HEK293 (cell line): ENCODE measurements around the gene GRK3.

ENCODE experiments used
- SCRT1 ChIP-seq: fragments of 450-650 bp; formaldehyde crosslinking; IDR thresholded peaks from 2 replicates; pipeline ENCODE4 v1.5.1; 2016; ENCODE audit warnings: missing biosample characterization, missing genetic modification characterization, borderline replicate concordance
- TCF7L2 ChIP-seq: IDR thresholded peaks from 2 replicates; pipeline ENCODE4 v1.6.1; 2011; ENCODE audit warnings: low read depth, mild to moderate bottlenecking, inconsistent platforms, low read length, moderate library complexity, borderline replicate concordance
- TF ChIP-seq, protein P1 (sequence below): IDR thresholded peaks from 2 replicates; pipeline ENCODE4 v1.6.1; 2011; ENCODE audit warnings: mild to moderate bottlenecking, low read depth, low read length, borderline replicate concordance
- TF ChIP-seq, protein P2 (sequence below): fragments of 450-650 bp; formaldehyde crosslinking; IDR thresholded peaks from 2 replicates; pipeline ENCODE4 v1.5.1; 2016; ENCODE audit warnings: missing biosample characterization, missing genetic modification characterization

DNA sequence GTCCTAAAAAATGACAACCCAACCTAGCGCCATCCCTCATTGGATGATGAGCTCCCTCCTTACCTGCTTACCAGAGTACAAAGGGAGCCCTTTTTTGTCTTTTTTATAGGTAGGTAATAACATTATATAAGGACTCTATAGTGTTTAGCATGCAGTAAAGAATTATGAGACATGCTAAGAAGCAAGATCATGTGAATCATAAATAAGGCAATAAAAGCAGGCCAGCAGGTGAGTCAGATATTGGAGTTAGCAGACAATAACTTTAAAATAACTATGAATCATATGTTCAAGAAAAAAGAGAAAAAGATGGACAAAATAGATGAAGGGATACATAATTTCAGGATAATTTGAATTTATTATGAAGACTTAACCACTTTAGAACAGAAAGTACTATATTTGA is 81.5 kb downstream of the GRK3 start:
- TF ChIP-seq SCRT1 (tag by site-specific recombination): no peak
- TF ChIP-seq, protein P1, sequence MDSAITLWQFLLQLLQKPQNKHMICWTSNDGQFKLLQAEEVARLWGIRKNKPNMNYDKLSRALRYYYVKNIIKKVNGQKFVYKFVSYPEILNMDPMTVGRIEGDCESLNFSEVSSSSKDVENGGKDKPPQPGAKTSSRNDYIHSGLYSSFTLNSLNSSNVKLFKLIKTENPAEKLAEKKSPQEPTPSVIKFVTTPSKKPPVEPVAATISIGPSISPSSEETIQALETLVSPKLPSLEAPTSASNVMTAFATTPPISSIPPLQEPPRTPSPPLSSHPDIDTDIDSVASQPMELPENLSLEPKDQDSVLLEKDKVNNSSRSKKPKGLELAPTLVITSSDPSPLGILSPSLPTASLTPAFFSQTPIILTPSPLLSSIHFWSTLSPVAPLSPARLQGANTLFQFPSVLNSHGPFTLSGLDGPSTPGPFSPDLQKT: no peak
- TF ChIP-seq, protein P2, sequence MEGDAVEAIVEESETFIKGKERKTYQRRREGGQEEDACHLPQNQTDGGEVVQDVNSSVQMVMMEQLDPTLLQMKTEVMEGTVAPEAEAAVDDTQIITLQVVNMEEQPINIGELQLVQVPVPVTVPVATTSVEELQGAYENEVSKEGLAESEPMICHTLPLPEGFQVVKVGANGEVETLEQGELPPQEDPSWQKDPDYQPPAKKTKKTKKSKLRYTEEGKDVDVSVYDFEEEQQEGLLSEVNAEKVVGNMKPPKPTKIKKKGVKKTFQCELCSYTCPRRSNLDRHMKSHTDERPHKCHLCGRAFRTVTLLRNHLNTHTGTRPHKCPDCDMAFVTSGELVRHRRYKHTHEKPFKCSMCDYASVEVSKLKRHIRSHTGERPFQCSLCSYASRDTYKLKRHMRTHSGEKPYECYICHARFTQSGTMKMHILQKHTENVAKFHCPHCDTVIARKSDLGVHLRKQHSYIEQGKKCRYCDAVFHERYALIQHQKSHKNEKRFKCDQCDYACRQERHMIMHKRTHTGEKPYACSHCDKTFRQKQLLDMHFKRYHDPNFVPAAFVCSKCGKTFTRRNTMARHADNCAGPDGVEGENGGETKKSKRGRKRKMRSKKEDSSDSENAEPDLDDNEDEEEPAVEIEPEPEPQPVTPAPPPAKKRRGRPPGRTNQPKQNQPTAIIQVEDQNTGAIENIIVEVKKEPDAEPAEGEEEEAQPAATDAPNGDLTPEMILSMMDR (tag by site-specific recombination): no peak
- no peak for TF ChIP-seq TCF7L2
